ENCODE results near the gene HMGXB3. TPM values are rescaled to one million over a fixed set of nuclear protein-coding genes. Genes with fewer than 3 reads are reported as not detected.

HMGXB3 gene
- total RNA-seq, 1 experiment from 2014 or later = 26.9 TPM

GRCh38 chr5:150082374-150082773 is 81.8 kb downstream of the HMGXB3 start:
- H3K79me1 ChIP-seq (ENCODE audit: insufficient read depth, low read depth, low read length, poor library complexity, severe bottlenecking) = no peaks in the 10 kb centered on the region
- Mint-ChIP-seq H3K4me1 (peaks cover 18 to 25% of the 10 kb centered on the region in 2 experiments), H3K4me3 (no peak overlapping the region), H3K27ac (no peak overlapping the region), H3K36me3 (ENCODE audit: insufficient read depth in 1 of 3, low read depth in 3 of 3) (no peaks in the 10 kb centered on the region), H3K9me3 (no peaks in the 10 kb centered on the region), H3K27me3 (ENCODE audit: low read depth) (peaks cover 5% of the 10 kb centered on the region)
- H3K9me3 ChIP-seq (ENCODE audit: control insufficient read depth, low read depth, low read length) = no peaks in the 10 kb centered on the region
- no peak overlapping the region for H2AK5ac ChIP-seq (ENCODE audit: insufficient read length, low read length)
- no peaks in the 10 kb centered on the region for H3K23me2 ChIP-seq (ENCODE audit: insufficient read length, low read depth, low read length, poor library complexity, severe bottlenecking)
- H4K5ac ChIP-seq (ENCODE audit: insufficient read length, low read depth, low read length) = no peak overlapping the region
- WGBS (ENCODE audit: extremely low coverage, insufficient read length, low lambda C conversion rate) = no CpG with 5 or more reads among the region's 3 CpGs
- no peak overlapping the region for H3K18ac ChIP-seq (ENCODE audit: insufficient read length, low read depth, low read length)
- no peak overlapping the region for H4K91ac ChIP-seq (ENCODE audit: insufficient read length, low read depth, low read length)
- H3K23ac ChIP-seq (ENCODE audit: insufficient read length, low read depth, low read length) = no peak overlapping the region
- no peak overlapping the region for H2BK12ac ChIP-seq (ENCODE audit: insufficient read length, low read depth, low read length)
- no peak overlapping the region for H2BK5ac ChIP-seq (ENCODE audit: insufficient read length, low read length)
- H3K27ac ChIP-seq (ENCODE audit: insufficient read length, low read depth, low read length) = no peak overlapping the region
- no peak for DNase-seq
- H3T11ph ChIP-seq (ENCODE audit: low read length) = no peak overlapping the region
- no peaks in the 10 kb centered on the region for H4K20me1 ChIP-seq (ENCODE audit: control insufficient read depth, insufficient read depth, insufficient read length)
- H2BK120ac ChIP-seq (ENCODE audit: low read depth, low read length, poor library complexity, severe bottlenecking) = no peak overlapping the region
- no peaks in the 10 kb centered on the region for H3K27me3 ChIP-seq (ENCODE audit: insufficient read depth, low read length)
- no peak overlapping the region for H3K14ac ChIP-seq (ENCODE audit: insufficient read depth, low read length)
- H3K9ac ChIP-seq (ENCODE audit: extremely low read depth, insufficient read length, low read length) = no peak overlapping the region
- no peak overlapping the region for H2BK20ac ChIP-seq (ENCODE audit: low read depth, low read length, poor library complexity, severe bottlenecking)
- H3K4me2 ChIP-seq (ENCODE audit: insufficient read depth, insufficient read length, low read length) = no peak overlapping the region
- H4K8ac ChIP-seq (replicated peaks; ENCODE audit: insufficient read length, low read depth, low read length) = no peak overlapping the region
- H3K4me1 ChIP-seq (ENCODE audit: insufficient read depth, low read length) = no peaks in the 10 kb centered on the region; the same call in 1 of the 2 replicates
- no peak overlapping the region for H2BK15ac ChIP-seq (ENCODE audit: low read depth, low read length)
- TF ChIP-seq CTCF (conservative IDR thresholded peaks at IDR 0.05) = no peak
- H3K56ac ChIP-seq (ENCODE audit: insufficient read length, low read depth, low read length) = no peak overlapping the region
- no peaks in the 10 kb centered on the region for H3K79me2 ChIP-seq (ENCODE audit: insufficient read depth, low read length)
- H2AFZ ChIP-seq (ENCODE audit: low read length) = no peak overlapping the region
- H3K4ac ChIP-seq (ENCODE audit: low read depth, low read length) = no peak overlapping the region

Measured in H9 (cell line).